H9 (cell line): ENCODE results near the gene MAPK11. TPM values are rescaled to one million over a fixed set of nuclear protein-coding genes. Genes with fewer than 3 reads are reported as not detected.

Experiments used
- DNase-seq: peaks from one replicate; pipeline ENCODE4 v3.0.0-alpha.2; 2017
- H2AFZ ChIP-seq: one replicate; pipeline ENCODE4 v1.6.1; 2013; ENCODE audit warnings: mild to moderate bottlenecking, low read length, control low read depth, moderate library complexity
- H2AK5ac ChIP-seq: 2 replicates; pipeline ENCODE4 v1.6.1; 2013; ENCODE audit warnings: low read length, control low read depth, mixed read lengths; ENCODE audit not compliant: insufficient read length
- H2BK120ac ChIP-seq: one replicate; pipeline ENCODE4 v1.6.1; 2013; ENCODE audit warnings: low read depth, mild to moderate bottlenecking, low read length, control low read depth, inconsistent platforms; ENCODE audit not compliant: poor library complexity, severe bottlenecking
- H2BK12ac ChIP-seq: 2 replicates; pipeline ENCODE4 v1.6.1; 2013; ENCODE audit warnings: low read length, control low read depth, mixed read lengths, low read depth; ENCODE audit not compliant: insufficient read length
- H2BK15ac ChIP-seq: 2 replicates; pipeline ENCODE4 v1.6.1; 2013; ENCODE audit warnings: low read depth, low read length, control low read depth
- H2BK20ac ChIP-seq: one replicate; pipeline ENCODE4 v1.6.1; 2013; ENCODE audit warnings: low read depth, mild to moderate bottlenecking, low read length, control low read depth, inconsistent platforms; ENCODE audit not compliant: poor library complexity, severe bottlenecking
- H2BK5ac ChIP-seq: 2 replicates; pipeline ENCODE4 v1.6.1; 2013; ENCODE audit warnings: low read length, control low read depth, mixed read lengths; ENCODE audit not compliant: insufficient read length
- H3K14ac ChIP-seq: 2 replicates; pipeline ENCODE4 v1.6.1; 2013; ENCODE audit warnings: low read length, control low read depth; ENCODE audit not compliant: insufficient read depth
- H3K18ac ChIP-seq: 2 replicates; pipeline ENCODE4 v1.6.1; 2013; ENCODE audit warnings: low read depth, mild to moderate bottlenecking, mixed read lengths, low read length, control low read depth; ENCODE audit not compliant: insufficient read length
- H3K23ac ChIP-seq: 2 replicates; pipeline ENCODE4 v1.6.1; 2013; ENCODE audit warnings: low read length, control low read depth, mixed read lengths, low read depth; ENCODE audit not compliant: insufficient read length
- H3K23me2 ChIP-seq: 2 replicates; pipeline ENCODE4 v1.6.1; 2013; ENCODE audit warnings: low read depth, mild to moderate bottlenecking, mixed read lengths, low read length, control low read depth; ENCODE audit not compliant: insufficient read length, poor library complexity, severe bottlenecking
- H3K27ac ChIP-seq: 2 replicates; pipeline ENCODE4 v1.5.1; 2013; ENCODE audit warnings: low read length, control low read depth, mixed read lengths, low read depth; ENCODE audit not compliant: insufficient read length
- H3K27me3 ChIP-seq: 2 replicates; pipeline ENCODE4 v1.6.1; 2013; ENCODE audit warnings: low read length, control low read depth, inconsistent platforms; ENCODE audit not compliant: insufficient read depth
- H3K4ac ChIP-seq: 2 replicates; pipeline ENCODE4 v1.6.1; 2013; ENCODE audit warnings: low read depth, mild to moderate bottlenecking, control low read depth, inconsistent platforms, low read length, moderate library complexity
- H3K4me1 ChIP-seq: 2 replicates; pipeline ENCODE4 v1.6.1; 2013; ENCODE audit warnings: low read length, control low read depth, inconsistent platforms; ENCODE audit not compliant: insufficient read depth
- H3K4me2 ChIP-seq: 2 replicates; pipeline ENCODE4 v1.6.1; 2013; ENCODE audit warnings: low read length, control low read depth, mixed read lengths; ENCODE audit not compliant: insufficient read length, insufficient read depth
- H3K56ac ChIP-seq: 2 replicates; pipeline ENCODE4 v1.6.1; 2013; ENCODE audit warnings: low read depth, mild to moderate bottlenecking, mixed read lengths, low read length, control low read depth; ENCODE audit not compliant: insufficient read length
- H3K79me1 ChIP-seq: 2 replicates; pipeline ENCODE4 v1.6.1; 2013; ENCODE audit warnings: low read depth, mild to moderate bottlenecking, moderate library complexity, low read length, control low read depth, inconsistent platforms; ENCODE audit not compliant: insufficient read depth, poor library complexity, severe bottlenecking
- H3K79me2 ChIP-seq: 2 replicates; pipeline ENCODE4 v1.6.1; 2013; ENCODE audit warnings: low read length, control low read depth, inconsistent platforms; ENCODE audit not compliant: insufficient read depth
- H3K9ac ChIP-seq: 2 replicates; pipeline ENCODE4 v1.6.1; 2013; ENCODE audit warnings: low read length, control low read depth, mixed read lengths; ENCODE audit not compliant: insufficient read length; ENCODE audit errors: extremely low read depth
- H3K9me3 ChIP-seq: one replicate; pipeline ENCODE4 v1.6.1; 2013; ENCODE audit warnings: low read depth, low read length, inconsistent platforms; ENCODE audit not compliant: control insufficient read depth
- H3T11ph ChIP-seq: one replicate; pipeline ENCODE4 v1.6.1; 2013; ENCODE audit warnings: mild to moderate bottlenecking, low read length, control low read depth, inconsistent platforms
- H4K20me1 ChIP-seq: one replicate; pipeline ENCODE4 v1.6.1; 2013; ENCODE audit not compliant: control insufficient read depth, insufficient read length, insufficient read depth
- H4K5ac ChIP-seq: 2 replicates; pipeline ENCODE4 v1.6.1; 2013; ENCODE audit warnings: low read depth, mild to moderate bottlenecking, mixed read lengths, low read length, control low read depth; ENCODE audit not compliant: insufficient read length
- H4K8ac ChIP-seq: replicated peaks from 2 replicates; pipeline ENCODE4 v1.6.1; 2013; ENCODE audit warnings: low read length, control low read depth, mixed read lengths, low read depth; ENCODE audit not compliant: insufficient read length
- H4K91ac ChIP-seq: 2 replicates; pipeline ENCODE4 v1.6.1; 2013; ENCODE audit warnings: low read depth, mild to moderate bottlenecking, moderate library complexity, mixed read lengths, low read length, control low read depth; ENCODE audit not compliant: insufficient read length
- H3K27ac Mint-ChIP-seq, 3 experiments: 2 replicates in 2 of 3; 3 replicates in 1 of 3; pipeline ENCODE4 v1.8.0; 2020 to 2021; ENCODE audit warnings: mixed read lengths in 3 of 3, mild to moderate bottlenecking in 1 of 3, moderate library complexity in 1 of 3
- H3K27me3 Mint-ChIP-seq: 2 replicates; pipeline ENCODE4 v1.8.0; 2021; ENCODE audit warnings: low read depth, mild to moderate bottlenecking, moderate library complexity, mixed read lengths
- H3K36me3 Mint-ChIP-seq, 3 experiments: 2 replicates in 2 of 3; 3 replicates in 1 of 3; pipeline ENCODE4 v1.8.0; 2020 to 2021; ENCODE audit warnings: low read depth in 3 of 3, mixed read lengths in 3 of 3; ENCODE audit not compliant: insufficient read depth in 1 of 3
- H3K4me1 Mint-ChIP-seq, 2 experiments: 2 replicates each; pipeline ENCODE4 v1.8.0; 2020; ENCODE audit warnings: mixed read lengths in 2 of 2
- H3K4me3 Mint-ChIP-seq, 2 experiments: 2 replicates in 1 of 2; 3 replicates in 1 of 2; pipeline ENCODE4 v1.8.0; 2020 to 2021; ENCODE audit warnings: mild to moderate bottlenecking in 2 of 2, mixed read lengths in 2 of 2, moderate library complexity in 1 of 2
- H3K9me3 Mint-ChIP-seq, 2 experiments: 2 replicates in 1 of 2; 3 replicates in 1 of 2; pipeline ENCODE4 v1.8.0; 2020; ENCODE audit warnings: mild to moderate bottlenecking in 2 of 2, mixed read lengths in 2 of 2, moderate library complexity in 1 of 2
- WGBS: extraction: QIAGEN DNeasy Blood & Tissue Kit; methylation state at CpG from one replicate; pipeline ENCODE4 v1.1.7; 2013; ENCODE audit warnings: missing lambda C conversion rate, low lambda C conversion rate, mixed read lengths; ENCODE audit not compliant: insufficient read length; ENCODE audit errors: extremely low coverage; 5-methylcytosine and 5-hydroxymethylcytosine counted together
- total RNA-seq: library from RNA; stranded (reverse); gene quantifications from 2 replicates; pipeline ENCODE4 v1.2.1, GENCODE V29; 2021
- TF ChIP-seq, protein P1 (sequence below): fragments of 200-600 bp; sonication (generic); conservative IDR thresholded peaks from 3 replicates; pipeline ENCODE4 v1.8.0; 2021; ENCODE audit warnings: antibody characterized with exemption, mild to moderate bottlenecking

Gene MAPK11
- total RNA-seq, 1 experiment from 2014 or later: 1.5 TPM

DNA sequence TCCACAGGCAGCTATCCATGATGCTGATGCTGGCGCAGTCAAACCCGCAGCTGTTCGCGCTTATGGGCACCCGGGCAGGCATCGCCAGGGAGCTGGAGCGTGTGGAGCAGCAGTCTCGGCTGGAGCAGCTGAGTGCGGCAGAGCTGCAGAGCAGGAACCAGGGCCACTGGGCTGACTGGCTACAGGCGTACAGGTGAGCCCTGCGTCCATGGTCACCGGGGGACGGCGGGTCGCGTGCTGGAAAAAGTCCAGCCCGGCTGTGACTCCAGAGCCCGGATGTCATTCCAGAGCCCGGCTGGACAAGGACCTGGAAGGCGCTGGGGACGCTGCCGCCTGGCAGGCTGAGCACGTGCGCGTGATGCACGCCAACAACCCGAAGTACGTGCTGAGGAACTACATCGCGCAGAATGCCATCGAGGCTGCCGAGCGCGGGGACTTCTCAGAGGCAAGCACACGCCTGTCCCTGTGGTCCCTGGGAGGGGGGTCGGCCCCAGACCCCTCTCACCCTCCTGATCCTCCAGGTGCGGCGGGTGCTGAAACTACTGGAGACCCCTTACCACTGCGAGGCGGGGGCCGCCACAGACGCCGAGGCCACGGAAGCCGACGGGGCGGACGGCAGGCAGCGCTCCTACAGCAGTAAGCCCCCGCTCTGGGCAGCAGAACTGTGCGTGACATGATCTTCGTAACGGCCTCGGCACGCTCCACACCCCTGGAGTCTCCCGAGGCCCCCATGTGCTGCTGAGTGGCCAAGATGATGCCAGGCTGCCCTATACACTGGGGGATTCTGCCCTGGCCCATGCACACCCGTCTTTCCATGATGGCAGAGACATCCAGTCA lies 53.3 kb downstream of the MAPK11 start:
- Histone ChIP-seq H4K20me1 (peaks cover 3% of the 10 kb centered on the region), H2BK15ac (no peak overlapping the region), H3K23ac (no peak overlapping the region), H3K27me3 (no peaks in the 10 kb centered on the region), H3K79me2 (peaks cover 3% of the 10 kb centered on the region; the same call in 1 of the 2 replicates), H2BK12ac (no peak overlapping the region), H3K27ac (no peak overlapping the region), H2AFZ (no peak overlapping the region), H3K9ac (no peak overlapping the region), H4K5ac (no peak overlapping the region), H2BK20ac (no peak overlapping the region), H3K56ac (no peak overlapping the region), H3K9me3 (no peaks in the 10 kb centered on the region), H3K4me1 (no peaks in the 10 kb centered on the region), H3K4ac (no peak overlapping the region), H2BK120ac (no peak overlapping the region), H3T11ph (no peak overlapping the region), H4K8ac (no peak overlapping the region), H3K18ac (no peak overlapping the region), H4K91ac (no peak overlapping the region), H3K79me1 (no peaks in the 10 kb centered on the region), H3K4me2 (no peak overlapping the region), H3K23me2 (no peaks in the 10 kb centered on the region), H2BK5ac (no peak overlapping the region), H2AK5ac (no peak overlapping the region), H3K14ac (no peak overlapping the region)
- no peak for DNase-seq
- TF ChIP-seq, protein P1, sequence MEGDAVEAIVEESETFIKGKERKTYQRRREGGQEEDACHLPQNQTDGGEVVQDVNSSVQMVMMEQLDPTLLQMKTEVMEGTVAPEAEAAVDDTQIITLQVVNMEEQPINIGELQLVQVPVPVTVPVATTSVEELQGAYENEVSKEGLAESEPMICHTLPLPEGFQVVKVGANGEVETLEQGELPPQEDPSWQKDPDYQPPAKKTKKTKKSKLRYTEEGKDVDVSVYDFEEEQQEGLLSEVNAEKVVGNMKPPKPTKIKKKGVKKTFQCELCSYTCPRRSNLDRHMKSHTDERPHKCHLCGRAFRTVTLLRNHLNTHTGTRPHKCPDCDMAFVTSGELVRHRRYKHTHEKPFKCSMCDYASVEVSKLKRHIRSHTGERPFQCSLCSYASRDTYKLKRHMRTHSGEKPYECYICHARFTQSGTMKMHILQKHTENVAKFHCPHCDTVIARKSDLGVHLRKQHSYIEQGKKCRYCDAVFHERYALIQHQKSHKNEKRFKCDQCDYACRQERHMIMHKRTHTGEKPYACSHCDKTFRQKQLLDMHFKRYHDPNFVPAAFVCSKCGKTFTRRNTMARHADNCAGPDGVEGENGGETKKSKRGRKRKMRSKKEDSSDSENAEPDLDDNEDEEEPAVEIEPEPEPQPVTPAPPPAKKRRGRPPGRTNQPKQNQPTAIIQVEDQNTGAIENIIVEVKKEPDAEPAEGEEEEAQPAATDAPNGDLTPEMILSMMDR: no peak
- H3K27me3 Mint-ChIP-seq: no peaks in the 10 kb centered on the region
- WGBS: no CpG with 5 or more reads among the region's 57 CpGs
- peaks cover 30 to 81% (median 74%) of the 10 kb centered on the region in 3 experiments for H3K36me3 Mint-ChIP-seq
- no peak overlapping the region for H3K4me3 Mint-ChIP-seq
- peak overlapping the region in 1 of 3 experiments; percentile 23; a peak in 1 of 7 replicates for H3K27ac Mint-ChIP-seq
- H3K4me1 Mint-ChIP-seq: peaks cover 5 to 9% of the 10 kb centered on the region in 2 experiments
- peaks cover 0 to 8% of the 10 kb centered on the region in 2 experiments; a peak in 1 of 5 replicates for H3K9me3 Mint-ChIP-seq
